ENCODE measurements around the gene LRIG1.

Gene LRIG1

GRCh38 chr3:66463054-66463631, 37.7 kb downstream of the LRIG1 start:
- TF ChIP-seq, protein P1, sequence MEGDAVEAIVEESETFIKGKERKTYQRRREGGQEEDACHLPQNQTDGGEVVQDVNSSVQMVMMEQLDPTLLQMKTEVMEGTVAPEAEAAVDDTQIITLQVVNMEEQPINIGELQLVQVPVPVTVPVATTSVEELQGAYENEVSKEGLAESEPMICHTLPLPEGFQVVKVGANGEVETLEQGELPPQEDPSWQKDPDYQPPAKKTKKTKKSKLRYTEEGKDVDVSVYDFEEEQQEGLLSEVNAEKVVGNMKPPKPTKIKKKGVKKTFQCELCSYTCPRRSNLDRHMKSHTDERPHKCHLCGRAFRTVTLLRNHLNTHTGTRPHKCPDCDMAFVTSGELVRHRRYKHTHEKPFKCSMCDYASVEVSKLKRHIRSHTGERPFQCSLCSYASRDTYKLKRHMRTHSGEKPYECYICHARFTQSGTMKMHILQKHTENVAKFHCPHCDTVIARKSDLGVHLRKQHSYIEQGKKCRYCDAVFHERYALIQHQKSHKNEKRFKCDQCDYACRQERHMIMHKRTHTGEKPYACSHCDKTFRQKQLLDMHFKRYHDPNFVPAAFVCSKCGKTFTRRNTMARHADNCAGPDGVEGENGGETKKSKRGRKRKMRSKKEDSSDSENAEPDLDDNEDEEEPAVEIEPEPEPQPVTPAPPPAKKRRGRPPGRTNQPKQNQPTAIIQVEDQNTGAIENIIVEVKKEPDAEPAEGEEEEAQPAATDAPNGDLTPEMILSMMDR (IDR thresholded peaks at IDR 0.05; ENCODE audit: control insufficient read depth, insufficient read depth, low read depth, low read length, missing control alignments) = no peak
- no peak overlapping the region for H3K4me3 ChIP-seq (ENCODE audit: control insufficient read depth, low read depth, low read length)
- no peak for DNase-seq (ENCODE audit: low read depth)

DNA sequence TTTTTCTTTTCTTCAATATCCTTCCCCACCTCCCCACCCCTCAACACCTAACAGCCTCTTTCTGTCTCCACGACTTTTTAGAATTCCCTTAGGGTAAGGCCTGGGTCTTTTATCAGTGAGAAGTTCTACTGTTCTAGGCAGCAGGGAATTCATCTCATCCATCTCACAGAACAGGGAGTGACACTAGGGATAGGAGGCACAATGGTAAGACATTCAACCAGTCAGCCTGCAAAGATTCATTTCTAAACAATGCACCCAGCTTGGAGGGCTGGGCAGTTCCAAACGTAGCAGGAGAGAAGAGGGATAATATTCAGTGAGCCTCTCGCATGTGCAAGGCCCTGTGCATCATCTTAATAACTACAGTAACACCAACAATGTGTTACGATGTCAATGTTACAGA, 43.6 kb downstream of the LRIG1 start:
- no peak for DNase-seq (ENCODE audit: low read depth)
- H3K4me3 ChIP-seq (ENCODE audit: control insufficient read depth, low read depth, low read length) = no peak overlapping the region
- TF ChIP-seq, protein P1 (IDR thresholded peaks at IDR 0.05; ENCODE audit: control insufficient read depth, insufficient read depth, low read depth, low read length, missing control alignments) = no peak

DNA sequence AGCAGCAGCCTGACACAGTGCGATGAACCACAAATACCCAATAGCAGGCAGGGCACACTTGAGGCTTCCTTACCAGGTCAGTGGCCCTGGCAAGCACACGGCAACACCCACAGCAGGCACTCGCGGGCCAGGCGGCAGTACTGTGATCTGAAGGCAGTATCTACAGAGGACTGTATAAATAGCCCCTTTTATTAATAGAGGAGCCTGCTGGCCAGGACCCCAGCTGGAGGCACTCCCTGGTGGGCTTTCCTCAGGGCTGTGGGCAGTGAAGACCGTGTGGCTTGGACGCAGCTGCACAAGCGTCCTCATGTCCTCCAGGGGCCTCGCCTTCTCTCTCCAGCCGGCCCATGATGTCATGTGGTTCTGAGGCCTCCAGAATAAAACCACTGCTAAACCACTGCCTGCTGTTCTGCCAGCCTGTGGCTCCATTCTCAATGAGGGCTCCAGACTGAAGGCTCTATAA, 44.1 kb downstream of the LRIG1 start:
- no peak for DNase-seq (ENCODE audit: low read depth)
- TF ChIP-seq, protein P1 (IDR thresholded peaks at IDR 0.05; ENCODE audit: control insufficient read depth, insufficient read depth, low read depth, low read length, missing control alignments) = no peak
- no peak overlapping the region for H3K4me3 ChIP-seq (ENCODE audit: control insufficient read depth, low read depth, low read length)

DNA sequence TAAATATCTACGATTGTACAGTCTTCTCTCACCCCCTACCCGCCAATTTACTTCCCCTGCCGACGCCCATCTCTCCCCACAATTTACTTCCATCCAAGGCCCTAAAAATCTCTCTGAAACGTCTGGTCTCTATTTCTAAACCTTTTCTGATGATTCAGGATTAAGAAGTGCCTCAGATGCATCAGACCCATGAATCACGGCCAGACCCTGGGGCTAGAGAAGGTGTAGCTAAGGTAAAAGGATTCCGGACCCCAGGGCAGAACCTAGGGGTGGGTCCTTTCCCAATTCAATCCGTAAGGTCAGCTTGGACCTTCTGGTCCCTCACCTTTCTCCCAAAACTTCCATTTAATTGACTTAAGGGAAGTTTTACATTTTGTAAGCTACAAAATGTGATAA, 46.4 kb downstream of the LRIG1 start:
- no peak for DNase-seq (ENCODE audit: low read depth)
- TF ChIP-seq, protein P1 (IDR thresholded peaks at IDR 0.05; ENCODE audit: control insufficient read depth, insufficient read depth, low read depth, low read length, missing control alignments) = no peak
- H3K4me3 ChIP-seq (ENCODE audit: control insufficient read depth, low read depth, low read length) = no peak overlapping the region

DNA sequence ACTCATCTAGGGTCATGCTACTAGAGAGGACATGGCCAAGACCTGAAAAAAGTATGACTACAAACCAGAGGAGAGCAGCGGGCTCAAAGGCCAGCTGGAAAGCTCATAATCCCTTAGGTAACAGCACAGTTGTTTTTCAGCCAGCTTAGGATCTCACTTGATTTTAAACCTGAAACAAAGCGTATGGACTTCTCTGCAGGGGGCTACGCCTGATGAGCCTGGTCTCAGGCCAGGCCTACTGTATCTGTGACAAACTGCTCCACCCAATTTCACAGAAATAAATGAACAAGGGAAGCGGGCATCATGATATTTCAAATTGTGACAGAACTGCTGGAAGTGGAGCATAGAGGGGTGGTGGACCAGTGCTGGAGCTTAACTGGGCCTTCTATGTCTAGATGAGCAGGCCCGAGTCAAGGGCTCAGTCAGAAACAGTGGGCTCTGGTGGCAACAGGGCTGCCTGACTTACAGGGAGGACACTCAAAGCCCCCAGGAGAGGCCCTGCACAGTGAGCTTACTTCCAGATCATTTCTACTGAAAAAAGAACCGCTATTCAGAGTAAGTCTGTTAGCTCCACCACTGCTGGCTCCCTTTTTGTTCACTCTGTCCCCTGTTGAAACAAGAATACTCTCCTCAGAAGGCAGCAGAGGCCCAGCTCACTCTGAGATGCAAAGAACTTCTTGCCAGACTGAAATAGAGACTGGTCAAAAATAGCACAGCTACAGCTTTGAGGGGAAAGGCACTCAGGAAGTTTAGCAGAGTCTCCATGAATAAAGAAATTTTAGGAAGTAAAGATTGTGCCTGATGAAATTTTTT, 47.0 kb downstream of the LRIG1 start:
- H3K4me3 ChIP-seq (ENCODE audit: control insufficient read depth, low read depth, low read length) = no peak overlapping the region
- TF ChIP-seq, protein P1 (IDR thresholded peaks at IDR 0.05; ENCODE audit: control insufficient read depth, insufficient read depth, low read depth, low read length, missing control alignments) = no peak
- DNase-seq (ENCODE audit: low read depth) = no peak

- no peak for DNase-seq (ENCODE audit: low read depth)
- H3K4me3 ChIP-seq (ENCODE audit: control insufficient read depth, low read depth, low read length) = no peak overlapping the region
- TF ChIP-seq, protein P1 (IDR thresholded peaks at IDR 0.05; ENCODE audit: control insufficient read depth, insufficient read depth, low read depth, low read length, missing control alignments) = no peak
Observed at GRCh38 chr3:66452303-66453011, 48.4 kb downstream of the LRIG1 start.

All from AG09309 (cell line).